NCI-H2029 (cell line): Measurements from ENCODE around the gene TTC7B.

Experiments used
- DNase-seq: peaks from one replicate; lab custom pipeline; 2025; lab: John Stamatoyannopoulos, UW

The TTC7B gene

GRCh38 chr14:90674716-90675115 is 141.5 kb downstream of the TTC7B start:
- no peak for DNase-seq

- DNase-seq: no peak
Measured at GRCh38 chr14:90674043-90674670, 142.1 kb downstream of the TTC7B start.

GRCh38 chr14:90671382-90672234 is 144.6 kb downstream of the TTC7B start:
- no peak for DNase-seq

- DNase-seq: no peak
Measured at GRCh38 chr14:90669731-90670130, 146.5 kb downstream of the TTC7B start.

- no peak for DNase-seq
Measured at GRCh38 chr14:90666571-90666970, 149.7 kb downstream of the TTC7B start.

GRCh38 chr14:90665321-90666000 is 150.8 kb downstream of the TTC7B start:
- DNase-seq: no peak

GRCh38 chr14:90664911-90665310 is 151.3 kb downstream of the TTC7B start:
- DNase-seq: no peak

DNA sequence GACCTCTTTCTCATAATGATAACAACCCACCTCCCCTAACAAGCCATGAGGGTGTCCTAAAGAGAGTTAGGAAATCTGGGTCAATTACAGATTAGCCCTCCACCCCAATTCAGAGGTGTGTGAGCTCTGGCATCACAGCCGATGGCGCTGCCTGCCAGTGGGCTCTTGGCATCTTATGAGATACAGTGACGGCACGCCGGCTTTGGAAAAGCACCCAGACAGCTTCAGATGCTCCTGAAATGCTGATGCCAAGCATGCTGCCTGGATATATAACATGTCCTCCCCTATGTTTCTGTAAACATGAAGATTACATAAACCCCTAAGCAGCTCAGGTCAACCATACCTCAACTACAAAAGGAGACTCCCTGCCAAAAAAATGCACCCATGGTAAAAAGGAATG is 152.6 kb downstream of the TTC7B start:
- DNase-seq: no peak

DNA sequence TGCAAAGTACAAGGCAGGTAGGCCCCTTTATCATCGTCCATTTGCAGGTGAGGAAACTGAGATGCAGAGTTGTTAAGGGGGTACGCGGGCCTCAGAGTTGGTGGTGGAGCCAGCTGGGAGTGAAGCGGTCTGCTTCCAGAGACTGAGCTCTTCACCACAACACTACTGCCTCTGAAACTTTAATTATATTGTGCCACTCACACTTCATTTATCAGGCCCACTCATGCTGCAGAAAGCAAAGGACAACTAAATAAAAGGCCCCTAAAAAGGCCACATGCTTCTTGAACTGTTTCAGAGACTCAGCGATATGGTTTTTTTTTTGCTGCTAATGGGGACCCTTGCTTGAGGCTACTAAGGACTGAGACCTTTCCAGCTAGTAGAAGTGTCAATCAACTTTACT is 153.1 kb downstream of the TTC7B start:
- DNase-seq: no peak

DNA sequence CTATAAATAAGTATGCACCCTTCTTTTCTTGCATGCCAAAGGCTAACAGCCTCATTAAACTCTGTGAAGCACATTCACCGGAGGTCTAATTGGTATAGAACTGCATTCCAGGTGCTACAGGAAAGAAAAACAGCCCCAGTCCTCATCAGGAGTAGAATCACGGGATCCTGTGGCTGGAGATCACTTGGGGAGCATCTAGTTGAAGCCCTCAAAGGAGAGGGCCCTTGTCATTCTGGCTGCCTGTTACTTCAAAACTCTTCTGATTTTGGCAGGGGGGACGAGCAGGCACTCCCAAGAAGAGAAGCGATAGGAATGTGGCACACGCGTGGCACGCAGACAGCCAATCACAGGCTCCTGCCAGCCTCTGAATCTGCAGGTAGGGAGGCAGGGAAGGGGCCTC is 154.4 kb downstream of the TTC7B start:
- no peak for DNase-seq

DNA sequence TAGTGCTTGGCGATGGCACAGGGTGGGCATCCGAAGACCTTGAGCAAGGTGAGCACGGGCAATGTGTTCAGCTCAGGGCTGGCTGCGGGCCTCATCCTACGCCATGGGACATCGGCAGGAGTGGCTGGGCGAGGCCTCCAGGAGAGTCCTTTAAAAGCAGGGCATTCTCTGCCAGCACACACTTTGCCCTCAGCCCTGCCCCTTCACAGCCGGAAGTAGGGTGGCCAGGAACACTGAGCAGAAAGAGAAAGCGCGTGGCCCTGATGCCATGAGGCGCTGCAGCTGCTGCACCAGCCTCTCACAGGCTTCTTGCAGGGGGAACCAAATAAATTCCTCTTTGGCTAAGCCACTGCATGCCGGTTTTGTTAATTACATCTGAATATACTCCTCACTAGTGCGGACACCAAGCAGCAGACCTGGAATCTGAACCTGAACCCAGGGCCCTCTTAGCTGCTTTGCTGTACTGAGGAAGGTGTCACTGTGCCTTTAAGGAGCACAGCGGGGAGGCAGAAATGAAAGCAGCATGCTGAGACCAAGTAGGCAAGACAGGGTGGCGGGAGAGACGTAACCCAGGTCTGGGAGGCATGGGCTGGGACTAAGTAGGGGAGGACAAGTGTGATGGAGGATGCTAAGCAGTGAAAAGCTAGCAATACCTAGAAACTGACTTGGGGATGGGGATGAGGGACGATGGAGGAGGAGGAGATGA is 155.2 kb downstream of the TTC7B start:
- DNase-seq: peak; percentile 19

GRCh38 chr14:90659156-90659555 is 157.1 kb downstream of the TTC7B start:
- DNase-seq: no peak

DNA sequence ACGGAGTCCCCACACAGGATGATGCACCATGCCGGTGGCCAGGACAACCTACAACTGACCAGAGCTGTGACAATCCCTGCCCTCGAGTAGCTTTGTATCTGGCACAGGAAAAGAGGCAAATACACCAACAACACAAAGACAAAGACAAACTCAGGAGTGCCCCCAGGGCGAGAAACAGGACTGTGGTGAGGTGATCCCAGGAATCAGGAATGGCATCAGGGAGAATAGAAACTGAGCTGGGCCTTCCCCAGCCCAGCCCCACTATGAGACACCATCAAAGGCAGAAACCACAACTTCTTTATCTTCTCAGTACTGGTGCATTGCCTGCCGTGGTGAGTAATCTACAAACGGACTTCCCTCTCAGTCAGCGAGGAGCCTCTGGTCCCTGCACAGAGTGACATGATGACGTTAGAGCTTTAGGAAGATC is 157.7 kb downstream of the TTC7B start:
- no peak for DNase-seq

GRCh38 chr14:90656973-90657372 is 159.3 kb downstream of the TTC7B start:
- no peak for DNase-seq

- DNase-seq: no peak
Measured at GRCh38 chr14:90655829-90656228, 160.4 kb downstream of the TTC7B start.

- DNase-seq: no peak
Measured at GRCh38 chr14:90654831-90655276, 161.4 kb downstream of the TTC7B start.

GRCh38 chr14:90652626-90653025 is 163.6 kb downstream of the TTC7B start:
- no peak for DNase-seq

GRCh38 chr14:90651976-90652560 is 164.2 kb downstream of the TTC7B start:
- DNase-seq: no peak

GRCh38 chr14:90651271-90651804 is 164.9 kb downstream of the TTC7B start:
- no peak for DNase-seq

DNA sequence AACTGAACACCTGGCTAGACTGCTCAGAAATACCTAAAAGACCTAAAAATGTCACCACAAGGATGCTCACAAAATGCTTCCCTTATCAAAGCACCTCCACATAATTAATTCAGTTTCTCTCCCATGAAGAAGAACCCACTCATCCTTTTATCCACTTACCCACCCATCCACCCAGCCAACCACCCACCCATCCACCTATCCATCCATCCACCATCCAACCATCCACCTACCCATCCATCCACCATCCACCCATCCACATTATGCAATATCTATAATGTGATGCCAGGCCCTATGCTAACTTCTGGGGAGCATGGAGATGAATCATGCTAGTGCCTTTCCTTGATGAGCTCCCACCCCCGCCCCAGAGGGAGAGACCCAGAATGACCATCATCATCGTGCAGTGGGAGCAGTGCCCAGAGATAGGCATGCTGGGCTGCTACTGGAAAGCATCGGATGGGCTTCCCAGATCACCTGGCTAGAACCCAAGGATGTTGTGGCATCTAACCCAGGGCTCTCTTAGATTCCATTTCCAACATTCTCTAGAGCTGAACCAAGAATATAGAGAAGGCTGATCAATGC is 166.6 kb downstream of the TTC7B start:
- no peak for DNase-seq

- DNase-seq: no peak
Measured at GRCh38 chr14:90649083-90649482, 167.1 kb downstream of the TTC7B start.
